SU-DHL-6 (cell line): Measurements from ENCODE around the gene CA5A.

Experiments used
- CTCF ChIP-seq: fragments of 200-600 bp; sonication (generic); IDR thresholded peaks from one replicate; pipeline ENCODE4 v1.5.1; 2017; ENCODE audit warnings: antibody characterized with exemption, mild to moderate bottlenecking, low read length, moderate library complexity; ENCODE audit not compliant: insufficient read depth, poor library complexity, severe bottlenecking
- EZH2phosphoT487 ChIP-seq: fragments of 200-600 bp; sonication (generic), shearing (Covaris generic); conservative IDR thresholded peaks from 2 replicates; pipeline ENCODE4 v1.6.1; 2018; ENCODE audit warnings: mild to moderate bottlenecking, antibody characterized with exemption, low read length, moderate library complexity, mixed read lengths

GRCh38 chr16:87942680-87943079, 6.4 kb upstream of the CA5A start:
- TF ChIP-seq EZH2phosphoT487 (no peak), CTCF (no peak)
